Adrenal gland (tissue), 12 donors: ENCODE measurements around the gene GPRC5D. TPM values are rescaled to one million over a fixed set of nuclear protein-coding genes. Genes with fewer than 3 reads are reported as not detected.

Source experiments
- DNase-seq, 7 donors: peaks; one replicate each; pipeline ENCODE4 v3.0.0-alpha.2; 2019 to 2020
- H3K27ac ChIP-seq, 5 donors: fragments of 200-600 bp; sonication (generic) in 4 of 5; 1 replicate in 3 of 5; 2 replicates in 2 of 5; pipeline versions ENCODE4 v1.5.1 to v1.8.0; 2016 to 2020; ENCODE audit warnings: mild to moderate bottlenecking in 1 of 5
- H3K27me3 ChIP-seq: fragments of 200-600 bp; 2 replicates; pipeline ENCODE4 v1.8.0; 2021
- H3K36me3 ChIP-seq, 2 donors: fragments of 200-600 bp; replicated peaks in 1 of 2; 1 replicate in 1 of 2; 2 replicates in 1 of 2; pipeline versions ENCODE4 v1.5.1 to v1.8.0; 2018 to 2022
- H3K4me1 ChIP-seq, 2 donors: fragments of 200-600 bp; replicated peaks in 1 of 2; 1 replicate in 1 of 2; 2 replicates in 1 of 2; pipeline versions ENCODE4 v1.5.1 to v1.8.0; 2018 to 2021
- H3K4me3 ChIP-seq, 4 donors: fragments of 200-600 bp; sonication (generic) in 3 of 4; one replicate each; pipeline ENCODE4 v1.5.1; 2016 to 2018
- H3K9me3 ChIP-seq, 3 donors: fragments of 200-600 bp; sonication (generic) in 1 of 3; replicated peaks in 1 of 3; 1 replicate in 2 of 3; 2 replicates in 1 of 3; pipeline versions ENCODE4 v1.5.1 to v1.8.0; 2016 to 2021
- CTCF ChIP-seq, 6 experiments: fragments of 450-650 bp in 4 of 6; fragments of 200-600 bp in 2 of 6; sonication (generic) in 1 of 6; IDR thresholded peaks; 1 replicate in 5 of 6; 2 replicates in 1 of 6; pipeline versions ENCODE4 v1.5.1 to v1.8.0; 2016 to 2021; ENCODE audit warnings: antibody characterized with exemption in 6 of 6, mild to moderate bottlenecking in 2 of 6, moderate library complexity in 1 of 6
- POLR2A ChIP-seq, 2 donors: fragments of 450-650 bp; IDR thresholded peaks; one replicate each; pipeline ENCODE4 v1.6.1; 2017; ENCODE audit warnings: antibody characterized with exemption in 2 of 2, mild to moderate bottlenecking in 2 of 2, moderate library complexity in 1 of 2
- WGBS, 4 donors: extraction: QIAGEN DNeasy Blood & Tissue Kit in 2 of 4; methylation state at CpG; one replicate each; pipeline versions ENCODE4 v1.1.5 to v1.1.7; 2013 to 2017; 5-methylcytosine and 5-hydroxymethylcytosine counted together
- intact Hi-C, 2 donors: fragments of 100-400 bp; cut with DNase I; formaldehyde crosslinking; loops; one replicate each; pipeline versions ENCODE4 v1.14.1 to v1.15.0; 2022 to 2023
- polyA plus RNA-seq, 3 donors: library from polyadenylated mRNA; stranded (reverse); fragments of 200-250 nt in 2 of 3; fragments of 350-450 nt in 1 of 3; fragmentation: Illumina TruSeq in 1 of 3; extraction: RNeasy Lipid Tissue Mini Kit (QIAGEN cat#74804) in 1 of 3; gene quantifications; one replicate each; pipeline ENCODE4 v1.2.3, GENCODE V29; 2013 to 2014
- total RNA-seq, 9 donors: library from RNA; depleted of rRNA in 4 of 9; stranded (reverse); fragments of >200 nt in 4 of 9; fragments of 120-200 nt in 1 of 9; fragmentation: NEBNext Ultra II Directional in 1 of 9; extraction: Animal tissue kit (Norgen Biotek cat#: 25700) in 1 of 9; gene quantifications; one replicate each; pipeline versions ENCODE4 v1.1.0 to v1.2.4, GENCODE V29; 2013 to 2023
- donor health status: healthy with polysubstance abuse.
- donor health status: Bipolar disorder and iron deficiency.
- donor health status: DM: yes; HTN: yes; CAD: no.
- donor health status: DM: no; HTN: no; CAD: no.
- donor health status: DM: no; HTN: no; CAD: no.
- donor health status: DM: yes; HTN: yes; CAD: no.

Gene GPRC5D
- total and polyA plus RNA-seq, 12 donors = 0.17 to 0.40 TPM; not detected in 10

- no peak for DNase-seq
- Histone ChIP-seq H3K36me3 (no peaks in the 10 kb centered on the region), H3K9me3 (no peaks in the 10 kb centered on the region), H3K27ac (peak overlapping the region in 2 of 5 donors; percentile 54 to 68), H3K4me3 (peak overlapping the region in 1 of 4 donors; percentile 20), H3K27me3 (no peaks in the 10 kb centered on the region), H3K4me1 (peaks cover 45 to 65% of the 10 kb centered on the region in 2 donors)
- intact Hi-C loops = no loop called here
- WGBS, 4 donors = 44 to 49% (median 47%) methylated on average over 3 of the region's 3 CpGs
- TF ChIP-seq CTCF (IDR thresholded peaks at IDR 0.05) (no peak), POLR2A (IDR thresholded peaks at IDR 0.05) (no peak)
These were observed 45.2 kb upstream of the GPRC5D start for GRCh38 chr12:12997156-12997555.

DNA sequence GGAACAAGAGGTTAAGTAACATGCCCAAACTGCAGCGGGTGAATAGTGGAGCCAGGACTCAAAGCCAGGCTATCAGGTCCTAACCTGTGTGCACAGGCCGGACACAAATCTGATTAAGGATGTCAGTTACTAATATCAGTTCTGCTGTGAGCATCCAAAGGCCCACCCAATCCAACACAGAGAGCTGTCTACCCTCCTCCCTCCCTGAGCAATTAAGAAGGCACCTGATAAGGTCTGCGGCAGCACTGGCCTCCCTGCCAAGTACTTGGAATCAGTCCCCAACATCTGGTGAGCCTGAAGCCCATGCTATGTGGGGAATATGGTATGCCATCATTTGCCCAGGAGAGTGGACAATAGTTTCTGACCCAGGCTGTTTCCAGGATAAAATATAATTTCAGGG lies 44.2 kb upstream of the GPRC5D start:
- Histone ChIP-seq H3K27ac (no peak overlapping the region), H3K9me3 (no peaks in the 10 kb centered on the region), H3K4me1 (peaks cover 51 to 67% of the 10 kb centered on the region in 2 donors), H3K36me3 (no peaks in the 10 kb centered on the region), H3K27me3 (no peaks in the 10 kb centered on the region), H3K4me3 (no peak overlapping the region)
- WGBS, 4 donors = 45 to 57% (median 50%) methylated on average over 3 of the region's 3 CpGs
- intact Hi-C loops = no loop called here
- TF ChIP-seq CTCF (IDR thresholded peaks at IDR 0.05) (no peak), POLR2A (IDR thresholded peaks at IDR 0.05) (no peak)
- DNase-seq = no peak

GRCh38 chr12:12995088-12995487 lies 43.1 kb upstream of the GPRC5D start:
- 92 to 99% (median 96%) methylated on average over 3 of the region's 3 CpGs for WGBS, 4 donors
- TF ChIP-seq POLR2A (IDR thresholded peaks at IDR 0.05) = no peak
- no peak for TF ChIP-seq CTCF (IDR thresholded peaks at IDR 0.05)
- H3K27me3 ChIP-seq = no peaks in the 10 kb centered on the region
- H3K4me3 ChIP-seq = no peak overlapping the region
- peak overlapping the region in 1 of 5 donors; percentile 21 for H3K27ac ChIP-seq
- intact Hi-C loops = no loop called here
- no peak for DNase-seq
- H3K36me3 ChIP-seq = no peaks in the 10 kb centered on the region
- peaks cover 57 to 71% of the 10 kb centered on the region in 2 donors for H3K4me1 ChIP-seq
- H3K9me3 ChIP-seq = no peaks in the 10 kb centered on the region

GRCh38 chr12:12993367-12993766 lies 41.4 kb upstream of the GPRC5D start:
- H3K27me3 ChIP-seq = no peaks in the 10 kb centered on the region
- DNase-seq = no peak
- peak overlapping the region in 1 of 4 donors; percentile 35 for H3K4me3 ChIP-seq
- intact Hi-C loops = no loop called here
- peaks cover 0 to 8% of the 10 kb centered on the region in 2 donors for H3K36me3 ChIP-seq
- whole genome bisulfite sequencing, 4 donors = 94 to 95% (median 95%) methylated on average over 4 of the region's 4 CpGs
- no peak for TF ChIP-seq POLR2A (IDR thresholded peaks at IDR 0.05)
- TF ChIP-seq CTCF (IDR thresholded peaks at IDR 0.05) = no peak
- peak overlapping the region; percentile 80 to 92 (median 84) for H3K27ac ChIP-seq
- H3K4me1 ChIP-seq = peaks cover 50 to 65% of the 10 kb centered on the region in 2 donors
- H3K9me3 ChIP-seq = no peaks in the 10 kb centered on the region
